Trophoblast cell (in vitro differentiated cells and primary cell): ENCODE results near the gene CBLC.
A peak's percentile ranks its signal among the peaks of the same experiment; 100 is the strongest.

ENCODE experiments used
- DNase-seq, 2 donors: peaks; one replicate each; pipeline ENCODE4 v3.0.0-alpha.2; 2016
- H2AFZ ChIP-seq: 2 replicates; pipeline ENCODE4 v1.6.1; 2013; ENCODE audit warnings: low read length, moderate library complexity, mild to moderate bottlenecking; ENCODE audit not compliant: insufficient read depth, poor library complexity
- H2AK5ac ChIP-seq: 2 replicates; pipeline ENCODE4 v1.6.1; 2013; ENCODE audit warnings: mild to moderate bottlenecking, low read length
- H2BK120ac ChIP-seq: 2 replicates; pipeline ENCODE4 v1.6.1; 2013; ENCODE audit warnings: low read length, mild to moderate bottlenecking, moderate library complexity; ENCODE audit not compliant: insufficient read depth, poor library complexity
- H2BK12ac ChIP-seq: 2 replicates; pipeline ENCODE4 v1.6.1; 2013; ENCODE audit warnings: mild to moderate bottlenecking, low read length, moderate library complexity
- H2BK5ac ChIP-seq: 2 replicates; pipeline ENCODE4 v1.6.1; 2013; ENCODE audit warnings: low read length, low read depth, moderate library complexity, mild to moderate bottlenecking; ENCODE audit not compliant: poor library complexity
- H3K14ac ChIP-seq: 2 replicates; pipeline ENCODE4 v1.6.1; 2013; ENCODE audit warnings: mild to moderate bottlenecking, low read length
- H3K18ac ChIP-seq: 2 replicates; pipeline ENCODE4 v1.6.1; 2013; ENCODE audit warnings: mild to moderate bottlenecking, low read length
- H3K23ac ChIP-seq: 2 replicates; pipeline ENCODE4 v1.6.1; 2013; ENCODE audit warnings: low read length
- H3K27ac ChIP-seq: 2 replicates; pipeline ENCODE4 v1.5.1; 2013; ENCODE audit warnings: low read depth, mild to moderate bottlenecking, inconsistent platforms, low read length, moderate library complexity
- H3K27me3 ChIP-seq: 2 replicates; pipeline ENCODE4 v1.6.1; 2013; ENCODE audit warnings: inconsistent platforms, mild to moderate bottlenecking, low read length, moderate library complexity; ENCODE audit not compliant: insufficient read depth
- H3K36me3 ChIP-seq, 2 experiments: 1 replicate in 1 of 2; 2 replicates in 1 of 2; pipeline ENCODE4 v1.6.1; 2013; ENCODE audit warnings: low read length in 2 of 2, mild to moderate bottlenecking in 2 of 2, moderate library complexity in 1 of 2; ENCODE audit not compliant: insufficient read depth in 2 of 2, control insufficient read depth in 1 of 2
- H3K4ac ChIP-seq: 2 replicates; pipeline ENCODE4 v1.6.1; 2013; ENCODE audit warnings: low read depth, mild to moderate bottlenecking, low read length, moderate library complexity
- H3K4me1 ChIP-seq, 2 experiments: 1 replicate in 1 of 2; 2 replicates in 1 of 2; pipeline ENCODE4 v1.6.1; 2013; ENCODE audit warnings: low read length in 2 of 2, mild to moderate bottlenecking in 2 of 2, moderate library complexity in 1 of 2; ENCODE audit not compliant: insufficient read depth in 2 of 2, control insufficient read depth in 1 of 2
- H3K4me2 ChIP-seq: 2 replicates; pipeline ENCODE4 v1.6.1; 2013; ENCODE audit warnings: inconsistent platforms, mild to moderate bottlenecking, low read length, moderate library complexity
- H3K4me3 ChIP-seq: 2 replicates; pipeline ENCODE4 v1.5.1; 2013; ENCODE audit warnings: mild to moderate bottlenecking, low read depth, low read length, inconsistent platforms
- H3K79me1 ChIP-seq: one replicate; pipeline ENCODE4 v1.6.1; 2013; ENCODE audit warnings: low read length
- H3K79me2 ChIP-seq: 2 replicates; pipeline ENCODE4 v1.6.1; 2013; ENCODE audit warnings: low read length, mild to moderate bottlenecking; ENCODE audit not compliant: control insufficient read depth, insufficient read depth, poor library complexity
- H3K9ac ChIP-seq: 2 replicates; pipeline ENCODE4 v1.6.1; 2013; ENCODE audit warnings: mild to moderate bottlenecking, low read length
- H3K9me3 ChIP-seq: 2 replicates; pipeline ENCODE4 v1.6.1; 2013; ENCODE audit warnings: low read depth, mild to moderate bottlenecking, control low read depth, inconsistent platforms, low read length; ENCODE audit not compliant: insufficient read depth
- H4K12ac ChIP-seq: 2 replicates; pipeline ENCODE4 v1.6.1; 2013; ENCODE audit warnings: low read depth, mild to moderate bottlenecking, low read length, moderate library complexity
- H4K8ac ChIP-seq: 2 replicates; pipeline ENCODE4 v1.6.1; 2013; ENCODE audit warnings: low read depth, mild to moderate bottlenecking, low read length, moderate library complexity
- H4K91ac ChIP-seq: one replicate; pipeline ENCODE4 v1.6.1; 2013; ENCODE audit warnings: low read depth, mild to moderate bottlenecking, low read length, moderate library complexity
- WGBS: extraction: QIAGEN DNeasy Blood & Tissue Kit; methylation state at CpG from one replicate; pipeline ENCODE4 v1.1.7; 2013; ENCODE audit warnings: missing lambda C conversion rate; ENCODE audit not compliant: insufficient read length, insufficient coverage; ENCODE audit errors: extremely low coverage; 5-methylcytosine and 5-hydroxymethylcytosine counted together

CBLC gene

GRCh38 chr19:44754750-44755080 lies 23.0 kb upstream of the CBLC start:
- H2BK12ac ChIP-seq: no peak overlapping the region
- no peak overlapping the region for H3K14ac ChIP-seq
- H2BK5ac ChIP-seq: no peak overlapping the region
- H3K27ac ChIP-seq: no peak overlapping the region
- H3K4me1 ChIP-seq: peaks cover 27 to 29% of the 10 kb centered on the region in 2 experiments
- H2AK5ac ChIP-seq: no peak overlapping the region
- no peak overlapping the region for H4K91ac ChIP-seq
- no CpG with 5 or more reads among the region's 11 CpGs for WGBS
- H3K4me3 ChIP-seq: no peak overlapping the region
- H3K79me1 ChIP-seq: peaks cover 6% of the 10 kb centered on the region
- no peak overlapping the region for H3K9ac ChIP-seq
- H3K27me3 ChIP-seq: peaks cover 26% of the 10 kb centered on the region
- no peaks in the 10 kb centered on the region for H3K36me3 ChIP-seq
- H3K4ac ChIP-seq: no peak overlapping the region
- peak overlapping the region; percentile 66 for H3K4me2 ChIP-seq
- no peak overlapping the region for H4K12ac ChIP-seq
- no peak overlapping the region for H3K23ac ChIP-seq
- H2AFZ ChIP-seq: peak overlapping the region; percentile 6
- no peaks in the 10 kb centered on the region for H3K79me2 ChIP-seq
- peaks cover 5% of the 10 kb centered on the region for H3K9me3 ChIP-seq
- H4K8ac ChIP-seq: no peak overlapping the region
- no peak for DNase-seq
- no peak overlapping the region for H3K18ac ChIP-seq
- H2BK120ac ChIP-seq: no peak overlapping the region

- peaks cover 6% of the 10 kb centered on the region for H3K9me3 ChIP-seq
- H3K4ac ChIP-seq: no peak overlapping the region
- H3K79me1 ChIP-seq: peaks cover 6% of the 10 kb centered on the region
- peaks cover 27 to 29% of the 10 kb centered on the region in 2 experiments for H3K4me1 ChIP-seq
- H4K12ac ChIP-seq: no peak overlapping the region
- no peak overlapping the region for H3K9ac ChIP-seq
- no peak for DNase-seq
- no peak overlapping the region for H3K18ac ChIP-seq
- H3K27ac ChIP-seq: no peak overlapping the region
- no peak overlapping the region for H3K4me2 ChIP-seq
- no CpG with 5 or more reads among the region's 4 CpGs for WGBS
- no peaks in the 10 kb centered on the region for H3K79me2 ChIP-seq
- no peaks in the 10 kb centered on the region for H3K36me3 ChIP-seq
- H2AK5ac ChIP-seq: no peak overlapping the region
- H3K23ac ChIP-seq: no peak overlapping the region
- H3K4me3 ChIP-seq: no peak overlapping the region
- H4K8ac ChIP-seq: no peak overlapping the region
- H4K91ac ChIP-seq: no peak overlapping the region
- H3K27me3 ChIP-seq: peaks cover 26% of the 10 kb centered on the region
- H2BK5ac ChIP-seq: no peak overlapping the region
- H3K14ac ChIP-seq: no peak overlapping the region
- H2BK120ac ChIP-seq: no peak overlapping the region
- no peak overlapping the region for H2BK12ac ChIP-seq
- no peak overlapping the region for H2AFZ ChIP-seq
Observed at GRCh38 chr19:44755219-44755618, 22.5 kb upstream of the CBLC start.

DNA sequence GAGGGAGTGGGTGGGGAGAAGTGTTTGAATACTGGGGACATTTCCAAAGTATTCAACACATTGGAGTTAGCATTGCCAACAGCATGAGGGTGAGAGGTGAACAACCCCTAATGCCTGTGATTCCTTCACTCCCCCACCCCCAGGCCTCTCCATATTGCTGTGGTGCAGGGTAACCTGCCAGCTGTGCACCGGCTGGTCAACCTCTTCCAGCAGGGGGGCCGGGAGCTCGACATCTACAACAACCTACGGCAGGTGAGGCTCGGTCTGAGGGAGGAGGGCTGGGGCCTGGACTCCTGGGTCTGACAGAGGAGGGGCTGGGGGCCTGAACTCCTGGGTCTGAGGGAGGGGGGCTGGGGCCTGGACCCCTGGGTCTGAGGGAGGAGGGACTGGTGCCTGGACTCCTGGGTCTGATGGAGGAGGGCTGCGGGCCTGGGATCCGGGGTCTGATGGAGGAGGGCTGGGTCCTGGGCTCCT lies 21.6 kb upstream of the CBLC start:
- no CpG with 5 or more reads among the region's 7 CpGs for WGBS
- H2BK120ac ChIP-seq: no peak overlapping the region
- H3K4me1 ChIP-seq: peaks cover 27 to 29% of the 10 kb centered on the region in 2 experiments
- H3K79me2 ChIP-seq: no peaks in the 10 kb centered on the region
- no peak for DNase-seq
- no peaks in the 10 kb centered on the region for H3K36me3 ChIP-seq
- no peak overlapping the region for H3K14ac ChIP-seq
- no peak overlapping the region for H3K27ac ChIP-seq
- H3K23ac ChIP-seq: no peak overlapping the region
- H2AFZ ChIP-seq: no peak overlapping the region
- no peak overlapping the region for H2BK5ac ChIP-seq
- H3K4ac ChIP-seq: no peak overlapping the region
- peaks cover 6% of the 10 kb centered on the region for H3K79me1 ChIP-seq
- no peak overlapping the region for H4K91ac ChIP-seq
- H2AK5ac ChIP-seq: no peak overlapping the region
- peaks cover 7% of the 10 kb centered on the region for H3K9me3 ChIP-seq
- no peak overlapping the region for H4K8ac ChIP-seq
- H3K4me3 ChIP-seq: no peak overlapping the region
- no peak overlapping the region for H2BK12ac ChIP-seq
- no peak overlapping the region for H4K12ac ChIP-seq
- H3K18ac ChIP-seq: no peak overlapping the region
- peaks cover 26% of the 10 kb centered on the region for H3K27me3 ChIP-seq
- no peak overlapping the region for H3K9ac ChIP-seq
- no peak overlapping the region for H3K4me2 ChIP-seq

GRCh38 chr19:44757057-44757734 lies 20.5 kb upstream of the CBLC start:
- Histone ChIP-seq H2AK5ac (no peak overlapping the region), H3K27ac (no peak overlapping the region), H2BK12ac (no peak overlapping the region), H3K14ac (no peak overlapping the region), H2BK5ac (no peak overlapping the region), H3K36me3 (no peaks in the 10 kb centered on the region), H3K79me2 (no peaks in the 10 kb centered on the region), H3K18ac (no peak overlapping the region), H3K4me2 (peak overlapping the region; percentile 59), H3K9ac (no peak overlapping the region), H4K91ac (no peak overlapping the region), H3K27me3 (peaks cover 26% of the 10 kb centered on the region), H3K4me3 (no peak overlapping the region), H3K79me1 (peaks cover 6% of the 10 kb centered on the region), H3K23ac (no peak overlapping the region), H3K4me1 (peaks cover 27 to 29% of the 10 kb centered on the region in 2 experiments), H3K9me3 (peaks cover 7% of the 10 kb centered on the region), H2BK120ac (no peak overlapping the region), H4K8ac (no peak overlapping the region), H3K4ac (no peak overlapping the region), H2AFZ (peak overlapping the region; percentile 10), H4K12ac (peak overlapping the region; percentile 35)
- DNase-seq: peak; percentile 77 to 84
- no CpG with 5 or more reads among the region's 53 CpGs for WGBS
